ENCODE results near the gene FGGY.

- TF ChIP-seq POLR2A (IDR thresholded peaks at IDR 0.05; ENCODE audit: low read length) (no peak), GATA1 (IDR thresholded peaks at IDR 0.05; ENCODE audit: low read depth, low read length) (no peak)
Observed at GRCh38 chr1:59761443-59761842, 464.5 kb downstream of the FGGY start.
